IMR-90 (cell line): ENCODE data around the gene SLPI. TPM values are rescaled to one million over a fixed set of nuclear protein-coding genes. Genes with fewer than 3 reads are reported as not detected.

ENCODE experiments used
- ATAC-seq: fragments of 200-7000 bp; cut with Tn5 transposase; 2 replicates; pipeline ENCODE4 v1.9.1; 2020; ENCODE audit warnings: low read depth, mild to moderate bottlenecking, moderate library complexity
- BruUV-seq: library from RNA; stranded (reverse); fragments of 400-500 nt; replicated peaks from 2 replicates; lab custom pipeline; 2021; lab: Mats Ljungman, UMichigan
- CTCF ChIA-PET: fragments of 300-600 bp; formaldehyde crosslinking; extraction: SDS; loops from one replicate; lab custom pipeline; 2021; ENCODE audit warnings: antibody characterized with exemption; lab: Yijun Ruan, JAX
- POLR2A ChIA-PET: fragments of 300-600 bp; sonication (Branson Sonifier 250); formaldehyde crosslinking; loops from one replicate; lab custom pipeline; 2022; ENCODE audit warnings: antibody characterized with exemption; ENCODE audit not compliant: unreplicated experiment; lab: Charles Lee
- DNase-seq: peaks from one replicate; pipeline ENCODE4 v3.0.0; 2013
- H2AFZ ChIP-seq: replicated peaks from 2 replicates; pipeline ENCODE3; 2013; ENCODE audit warnings: low read length, mild to moderate bottlenecking; ENCODE audit not compliant: poor library complexity
- H2AK5ac ChIP-seq: 2 replicates; pipeline ENCODE4 v1.6.1; 2013; ENCODE audit warnings: low read depth, low read length, inconsistent platforms
- H2AK9ac ChIP-seq: replicated peaks from 2 replicates; pipeline ENCODE3; 2013; ENCODE audit warnings: mild to moderate bottlenecking, low read depth, low read length, moderate library complexity; ENCODE audit not compliant: poor library complexity
- H2BK120ac ChIP-seq: 2 replicates; pipeline ENCODE4 v1.6.1; 2013; ENCODE audit warnings: low read depth, low read length, inconsistent platforms
- H2BK15ac ChIP-seq: 3 replicates; pipeline ENCODE4 v1.6.1; 2013; ENCODE audit warnings: low read depth, low read length, inconsistent platforms
- H2BK20ac ChIP-seq: 2 replicates; pipeline ENCODE4 v1.6.1; 2013; ENCODE audit warnings: low read depth, mild to moderate bottlenecking, inconsistent platforms, low read length, moderate library complexity
- H2BK5ac ChIP-seq: 2 replicates; pipeline ENCODE4 v1.6.1; 2013; ENCODE audit warnings: mild to moderate bottlenecking, low read depth, low read length, inconsistent platforms; ENCODE audit not compliant: poor library complexity, severe bottlenecking
- H3K14ac ChIP-seq: replicated peaks from 2 replicates; pipeline ENCODE4 v1.6.1; 2013; ENCODE audit warnings: low read depth, low read length, inconsistent platforms
- H3K18ac ChIP-seq: 2 replicates; pipeline ENCODE4 v1.6.1; 2013; ENCODE audit warnings: low read depth, low read length, control low read depth
- H3K23ac ChIP-seq: 2 replicates; pipeline ENCODE4 v1.6.1; 2013; ENCODE audit warnings: low read depth, low read length, inconsistent platforms
- H3K27ac ChIP-seq: 2 replicates; pipeline ENCODE4 v1.5.1; 2013; ENCODE audit warnings: mild to moderate bottlenecking, control low read depth, low read length; ENCODE audit not compliant: insufficient read depth
- H3K27me3 ChIP-seq: 2 replicates; pipeline ENCODE4 v1.6.1; 2013; ENCODE audit warnings: low read length; ENCODE audit not compliant: control insufficient read depth, insufficient read depth
- H3K36me3 ChIP-seq: 2 replicates; pipeline ENCODE4 v1.6.1; 2013; ENCODE audit warnings: low read length, mixed read lengths; ENCODE audit not compliant: control insufficient read depth, insufficient read depth
- H3K4ac ChIP-seq: 2 replicates; pipeline ENCODE4 v1.6.1; 2013; ENCODE audit warnings: low read depth, low read length, inconsistent platforms
- H3K4me1 ChIP-seq: 2 replicates; pipeline ENCODE4 v1.6.1; 2013; ENCODE audit warnings: low read length, mixed read lengths; ENCODE audit not compliant: control insufficient read depth, insufficient read depth
- H3K4me2 ChIP-seq: 2 replicates; pipeline ENCODE4 v1.6.1; 2013; ENCODE audit warnings: low read depth, mild to moderate bottlenecking, control low read depth, low read length, moderate library complexity
- H3K4me3 ChIP-seq: 2 replicates; pipeline ENCODE4 v1.5.1; 2013; ENCODE audit warnings: low read depth, mild to moderate bottlenecking, control low read depth, low read length, moderate library complexity; ENCODE audit not compliant: insufficient read depth
- H3K56ac ChIP-seq: 2 replicates; pipeline ENCODE4 v1.6.1; 2013; ENCODE audit warnings: low read length, inconsistent platforms; ENCODE audit not compliant: insufficient read depth; ENCODE audit errors: extremely low read depth
- H3K79me1 ChIP-seq, 2 experiments: 2 replicates each; pipeline ENCODE4 v1.6.1; 2013; ENCODE audit warnings: low read length in 2 of 2, inconsistent platforms in 1 of 2, low read depth in 1 of 2
- H3K9ac ChIP-seq: 2 replicates; pipeline ENCODE4 v1.6.1; 2013; ENCODE audit warnings: low read depth, low read length, control low read depth
- H3K9me1 ChIP-seq: 2 replicates; pipeline ENCODE4 v1.6.1; 2013; ENCODE audit warnings: low read length, inconsistent platforms; ENCODE audit not compliant: insufficient read depth
- H3K9me3 ChIP-seq: 2 replicates; pipeline ENCODE4 v1.6.1; 2013; ENCODE audit warnings: low read length; ENCODE audit not compliant: control insufficient read depth, insufficient read depth
- H4K20me1 ChIP-seq: 2 replicates; pipeline ENCODE4 v1.6.1; 2013; ENCODE audit warnings: low read length, inconsistent platforms; ENCODE audit not compliant: insufficient read depth
- H4K5ac ChIP-seq: 2 replicates; pipeline ENCODE4 v1.6.1; 2013; ENCODE audit warnings: mild to moderate bottlenecking, low read depth, low read length, control low read depth
- H4K8ac ChIP-seq, 2 experiments: 2 replicates each; pipeline ENCODE4 v1.6.1; 2013; ENCODE audit warnings: low read depth in 2 of 2, low read length in 2 of 2, control low read depth in 1 of 2, inconsistent platforms in 1 of 2
- H4K91ac ChIP-seq: 2 replicates; pipeline ENCODE4 v1.6.1; 2013; ENCODE audit warnings: low read depth, low read length, inconsistent platforms; ENCODE audit not compliant: insufficient read depth
- BHLHE40 ChIP-seq: fragments of 150-350 bp; IDR thresholded peaks from 2 replicates; pipeline ENCODE4 v1.6.1; 2016; ENCODE audit warnings: mild to moderate bottlenecking, low read depth, low read length
- CEBPB ChIP-seq: IDR thresholded peaks from 2 replicates; pipeline ENCODE4 v1.6.1; 2012; ENCODE audit warnings: low read depth, low read length, improper control_type of control experiment
- CHD1 ChIP-seq: IDR thresholded peaks from 2 replicates; pipeline ENCODE4 v1.6.1; 2012; ENCODE audit warnings: low read depth, low read length, improper control_type of control experiment
- CTCF ChIP-seq: conservative IDR thresholded peaks from 2 replicates; pipeline ENCODE4 v1.5.1; 2012; ENCODE audit warnings: mild to moderate bottlenecking, low read depth, low read length, improper control_type of control experiment
- ELK1 ChIP-seq: fragments of 150-350 bp; IDR thresholded peaks from 2 replicates; pipeline ENCODE4 v1.6.1; 2016; ENCODE audit warnings: low read depth, mild to moderate bottlenecking, low read length, moderate library complexity, borderline replicate concordance
- MAFK ChIP-seq: IDR thresholded peaks from 2 replicates; pipeline ENCODE4 v1.6.1; 2012; ENCODE audit warnings: low read depth, low read length, improper control_type of control experiment
- MAZ ChIP-seq: IDR thresholded peaks from 2 replicates; pipeline ENCODE4 v1.6.1; 2012; ENCODE audit warnings: low read depth, mild to moderate bottlenecking, low read length, improper control_type of control experiment, moderate library complexity, borderline replicate concordance
- NFE2L2 ChIP-seq: fragments of 150-350 bp; IDR thresholded peaks from 2 replicates; pipeline ENCODE4 v1.6.1; 2016; ENCODE audit warnings: low read depth, mild to moderate bottlenecking, low read length
- POLR2A ChIP-seq: IDR thresholded peaks from 2 replicates; pipeline ENCODE4 v1.6.1; 2012; ENCODE audit warnings: mild to moderate bottlenecking, low read depth, low read length
- RAD21 ChIP-seq: IDR thresholded peaks from 2 replicates; pipeline ENCODE4 v1.6.1; 2012; ENCODE audit warnings: low read length, improper control_type of control experiment
- RCOR1 ChIP-seq: IDR thresholded peaks from 2 replicates; pipeline ENCODE4 v1.6.1; 2012; ENCODE audit warnings: mild to moderate bottlenecking, low read length, improper control_type of control experiment; ENCODE audit not compliant: insufficient replicate concordance
- RFX5 ChIP-seq: IDR thresholded peaks from 2 replicates; pipeline ENCODE4 v1.8.0; 2012; ENCODE audit warnings: low read depth, mild to moderate bottlenecking, low read length, moderate library complexity
- SMC3 ChIP-seq: fragments of 150-350 bp; IDR thresholded peaks from 2 replicates; pipeline ENCODE4 v1.6.1; 2016; ENCODE audit warnings: low read depth, mild to moderate bottlenecking, antibody characterized with exemption, low read length, moderate library complexity
- WGBS, 2 experiments: methylation state at CpG; one replicate each; pipeline versions ENCODE4 v1.1.5 to v1.1.7; 2013; ENCODE audit warnings: missing lambda C conversion rate in 2 of 2; ENCODE audit not compliant: insufficient read length in 1 of 2; ENCODE audit errors: extremely low coverage in 2 of 2; 5-methylcytosine and 5-hydroxymethylcytosine counted together
- dilution Hi-C: fragments of 300-500 bp; cut with HindIII; formaldehyde crosslinking; loops from one replicate; pipeline ENCODE4 v1.14.3; 2018; ENCODE audit warnings: low sequenced_read_pairs; ENCODE audit not compliant: unreplicated experiment
- in situ Hi-C: fragments of 300-500 bp; cut with MboI; formaldehyde crosslinking; loops from 3 replicates; pipeline ENCODE4 v1.14.3; 2019; ENCODE audit warnings: low sequenced_read_pairs, inconsistent platforms, mixed read lengths
- intact Hi-C: fragments of 100-400 bp; cut with micrococcal nuclease; formaldehyde crosslinking; loops from 2 replicates; pipeline ENCODE4 v1.10.0; 2022
- polyA plus RNA-seq, 3 experiments: library from polyadenylated mRNA; depleted of rRNA; stranded (reverse); fragments of >200 nt; gene quantifications; 2 replicates each; pipeline ENCODE4 v1.2.3, GENCODE V29; 2012; ENCODE audit warnings: low replicate concordance in 1 of 3
- total RNA-seq: library from RNA; depleted of rRNA; stranded (reverse); fragments of >200 nt; gene quantifications from 2 replicates; pipeline ENCODE4 v1.2.3, GENCODE V29; 2012

SLPI gene
- total and polyA plus RNA-seq, 2 of the 4 experiments (the other 2 are of a cell fraction) = not detected

- Histone ChIP-seq H3K9ac (no peak overlapping the region), H4K91ac (no peak overlapping the region), H4K20me1 (no peaks in the 10 kb centered on the region), H3K56ac (no peak overlapping the region), H3K4me3 (no peak overlapping the region), H3K9me3 (no peaks in the 10 kb centered on the region; the same call in 1 of the 2 replicates), H3K23ac (no peak overlapping the region), H3K4me2 (no peak overlapping the region), H4K8ac (no peak overlapping the region), H2AK9ac (no peak overlapping the region), H3K4me1 (no peaks in the 10 kb centered on the region), H3K36me3 (no peaks in the 10 kb centered on the region), H3K79me1 (no peaks in the 10 kb centered on the region), H3K27ac (no peak overlapping the region), H4K5ac (no peak overlapping the region), H3K9me1 (no peaks in the 10 kb centered on the region), H2AFZ (no peak overlapping the region), H3K4ac (no peak overlapping the region), H3K14ac (no peak overlapping the region), H2BK120ac (no peak overlapping the region), H3K18ac (no peak overlapping the region), H2BK20ac (no peak overlapping the region), H2BK5ac (no peak overlapping the region), H2AK5ac (no peak overlapping the region), H2BK15ac (no peak overlapping the region), H3K27me3 (peaks cover 27% of the 10 kb centered on the region)
- in situ Hi-C loops = loop anchor here (25.0 kb wide), 1 partner anchor 179 kb away; the partner anchor contains the start of genes KCNS1, WFDC12 and WFDC5
- TF ChIP-seq POLR2A (no peak), ELK1 (no peak), RAD21 (no peak), BHLHE40 (no peak), CTCF (no peak), NFE2L2 (no peak), MAZ (no peak), MAFK (no peak), CHD1 (no peak), CEBPB (no peak), SMC3 (no peak), RCOR1 (no peak), RFX5 (no peak)
- ChIA-PET CTCF (interaction anchor here (1.1 to 3.1 kb wide), 4 partner anchors 20 to 479 kb away, joined by 3 to 19 read pairs (median 7); no protein-coding TSS in a partner anchor), POLR2A (no interaction called here)
- ATAC-seq = no peak
- dilution Hi-C loops = no loop called here
- intact Hi-C loops = loop anchor here (1.0 to 5.0 kb wide), 3 partner anchors 195 to 544 kb away; partner anchors contain the start of gene KCNK15
- no peak for DNase-seq
- BruUV-seq = no TSS peak
- no CpG with 5 or more reads among the region's 9 CpGs for WGBS, 2 experiments
These were observed 37.2 kb upstream of the SLPI start for GRCh38 chr20:45291526-45291925.
